Neural progenitor cell (in vitro differentiated cells): ENCODE measurements around the gene ROBO2. TPM values are rescaled to one million over a fixed set of nuclear protein-coding genes. Genes with fewer than 3 reads are reported as not detected.
A peak's percentile ranks its signal among the peaks of the same experiment; 100 is the strongest.

Experiments
- DNase-seq: peaks from one replicate; pipeline ENCODE4 v3.0.0-alpha.2; 2016; ENCODE audit warnings: low spot score
- H2AFZ ChIP-seq: fragments of 200-600 bp; sonication (generic); replicated peaks from 2 replicates; pipeline ENCODE4 v1.6.1; 2016; ENCODE audit warnings: antibody characterized with exemption
- H3F3A ChIP-seq: fragments of 200-600 bp; sonication (generic); 2 replicates; pipeline ENCODE4 v1.6.1; 2016; ENCODE audit warnings: antibody characterized with exemption, low read depth
- H3K27ac ChIP-seq: fragments of 200-600 bp; sonication (generic); 2 replicates; pipeline ENCODE4 v1.5.1; 2016; ENCODE audit warnings: mild to moderate bottlenecking
- H3K27me3 ChIP-seq: fragments of 200-600 bp; sonication (generic); 2 replicates; pipeline ENCODE4 v1.6.1; 2016; ENCODE audit warnings: mild to moderate bottlenecking, moderate library complexity
- H3K36me3 ChIP-seq: fragments of 200-600 bp; sonication (generic); 2 replicates; pipeline ENCODE4 v1.5.1; 2016
- H3K4me1 ChIP-seq: fragments of 200-600 bp; sonication (generic); 2 replicates; pipeline ENCODE4 v1.6.1; 2016; ENCODE audit warnings: mixed run types
- H3K4me2 ChIP-seq: fragments of 200-600 bp; sonication (generic); 2 replicates; pipeline ENCODE4 v1.6.1; 2016
- H3K4me3 ChIP-seq: fragments of 200-600 bp; sonication (generic); 2 replicates; pipeline ENCODE4 v1.5.1; 2016
- H3K79me2 ChIP-seq: fragments of 200-600 bp; sonication (generic); 2 replicates; pipeline ENCODE4 v1.6.1; 2016; ENCODE audit warnings: low read depth
- H3K9ac ChIP-seq: fragments of 200-600 bp; sonication (generic); 2 replicates; pipeline ENCODE4 v1.6.1; 2016
- H3K9me3 ChIP-seq: fragments of 200-600 bp; sonication (generic); 2 replicates; pipeline ENCODE4 v1.5.1; 2016; ENCODE audit warnings: low read depth
- H4K20me1 ChIP-seq: fragments of 200-600 bp; sonication (generic); 2 replicates; pipeline ENCODE4 v1.6.1; 2016; ENCODE audit warnings: low read depth
- H3K27ac Mint-ChIP-seq: 3 replicates; pipeline ENCODE4 v1.8.0; 2021; ENCODE audit warnings: mixed read lengths
- H3K27me3 Mint-ChIP-seq: 2 replicates; pipeline ENCODE4 v1.8.0; 2022; ENCODE audit warnings: low read depth, mild to moderate bottlenecking, inconsistent platforms, moderate library complexity, mixed read lengths; ENCODE audit not compliant: insufficient read depth
- H3K36me3 Mint-ChIP-seq: 3 replicates; pipeline ENCODE4 v1.8.0; 2021; ENCODE audit warnings: mixed read lengths
- H3K4me1 Mint-ChIP-seq: 3 replicates; pipeline ENCODE4 v1.8.0; 2021; ENCODE audit warnings: mixed read lengths
- H3K4me3 Mint-ChIP-seq: 3 replicates; pipeline ENCODE4 v1.8.0; 2021; ENCODE audit warnings: mild to moderate bottlenecking, moderate library complexity, mixed read lengths
- H3K9me3 Mint-ChIP-seq: 3 replicates; pipeline ENCODE4 v1.8.0; 2020; ENCODE audit warnings: mixed read lengths
- CTCF ChIP-seq: fragments of 200-600 bp; sonication (generic); IDR thresholded peaks from 2 replicates; pipeline ENCODE4 v1.5.1; 2017; ENCODE audit warnings: antibody characterized with exemption, mild to moderate bottlenecking
- EZH2 ChIP-seq: fragments of 200-600 bp; sonication (generic); IDR thresholded peaks from 2 replicates; pipeline ENCODE4 v1.6.1; 2017; ENCODE audit warnings: antibody characterized with exemption, mild to moderate bottlenecking, moderate library complexity
- EZH2phosphoT487 ChIP-seq: fragments of 200-600 bp; sonication (generic); IDR thresholded peaks from 2 replicates; pipeline ENCODE4 v1.6.1; 2017; ENCODE audit warnings: antibody characterized with exemption
- total RNA-seq: library from RNA; depleted of rRNA; stranded (reverse); fragments of >200 nt; gene quantifications from 2 replicates; pipeline ENCODE4 v1.2.3, GENCODE V29; 2015; ENCODE audit warnings: low replicate concordance

ROBO2 gene, protein sequence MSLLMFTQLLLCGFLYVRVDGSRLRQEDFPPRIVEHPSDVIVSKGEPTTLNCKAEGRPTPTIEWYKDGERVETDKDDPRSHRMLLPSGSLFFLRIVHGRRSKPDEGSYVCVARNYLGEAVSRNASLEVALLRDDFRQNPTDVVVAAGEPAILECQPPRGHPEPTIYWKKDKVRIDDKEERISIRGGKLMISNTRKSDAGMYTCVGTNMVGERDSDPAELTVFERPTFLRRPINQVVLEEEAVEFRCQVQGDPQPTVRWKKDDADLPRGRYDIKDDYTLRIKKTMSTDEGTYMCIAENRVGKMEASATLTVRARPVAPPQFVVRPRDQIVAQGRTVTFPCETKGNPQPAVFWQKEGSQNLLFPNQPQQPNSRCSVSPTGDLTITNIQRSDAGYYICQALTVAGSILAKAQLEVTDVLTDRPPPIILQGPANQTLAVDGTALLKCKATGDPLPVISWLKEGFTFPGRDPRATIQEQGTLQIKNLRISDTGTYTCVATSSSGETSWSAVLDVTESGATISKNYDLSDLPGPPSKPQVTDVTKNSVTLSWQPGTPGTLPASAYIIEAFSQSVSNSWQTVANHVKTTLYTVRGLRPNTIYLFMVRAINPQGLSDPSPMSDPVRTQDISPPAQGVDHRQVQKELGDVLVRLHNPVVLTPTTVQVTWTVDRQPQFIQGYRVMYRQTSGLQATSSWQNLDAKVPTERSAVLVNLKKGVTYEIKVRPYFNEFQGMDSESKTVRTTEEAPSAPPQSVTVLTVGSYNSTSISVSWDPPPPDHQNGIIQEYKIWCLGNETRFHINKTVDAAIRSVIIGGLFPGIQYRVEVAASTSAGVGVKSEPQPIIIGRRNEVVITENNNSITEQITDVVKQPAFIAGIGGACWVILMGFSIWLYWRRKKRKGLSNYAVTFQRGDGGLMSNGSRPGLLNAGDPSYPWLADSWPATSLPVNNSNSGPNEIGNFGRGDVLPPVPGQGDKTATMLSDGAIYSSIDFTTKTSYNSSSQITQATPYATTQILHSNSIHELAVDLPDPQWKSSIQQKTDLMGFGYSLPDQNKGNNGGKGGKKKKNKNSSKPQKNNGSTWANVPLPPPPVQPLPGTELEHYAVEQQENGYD (N-terminal part only)
- 12.3 and 15.0 TPM in 2 replicates for total RNA-seq

- H3K27ac Mint-ChIP-seq: peak within 1 kb of the TSS; percentile 95
- peak within 1 kb of the TSS; percentile 14 for H3K9ac ChIP-seq
Measured at GRCh38 chr3:77039606-77040171, at the start of gene ROBO2. TSS of gene ROBO2 (plus strand) at chr3:77040099. CDS start at chr3:77040786, 687 bp downstream.

GRCh38 chr3:76990606-76991005 is 49.3 kb upstream of the ROBO2 start:
- Mint-ChIP-seq H3K27me3 (peaks cover 2% of the 10 kb centered on the region), H3K27ac (no peak overlapping the region), H3K9me3 (no peaks in the 10 kb centered on the region), H3K36me3 (no peaks in the 10 kb centered on the region), H3K4me3 (no peak overlapping the region), H3K4me1 (peaks cover 5% of the 10 kb centered on the region)
- no peak overlapping the region for H2AFZ ChIP-seq
- no peaks in the 10 kb centered on the region for H3F3A ChIP-seq
- no peaks in the 10 kb centered on the region for H3K27me3 ChIP-seq
- H3K4me3 ChIP-seq: no peak overlapping the region
- no peak for TF ChIP-seq CTCF
- no peak for TF ChIP-seq EZH2phosphoT487
- TF ChIP-seq EZH2: no peak
- H3K9me3 ChIP-seq: no peaks in the 10 kb centered on the region
- H3K79me2 ChIP-seq: no peaks in the 10 kb centered on the region
- DNase-seq: no peak
- no peaks in the 10 kb centered on the region for H3K4me1 ChIP-seq
- no peak overlapping the region for H3K9ac ChIP-seq
- H3K27ac ChIP-seq: no peak overlapping the region
- H3K36me3 ChIP-seq: no peaks in the 10 kb centered on the region
- H3K4me2 ChIP-seq: no peak overlapping the region
- H4K20me1 ChIP-seq: no peaks in the 10 kb centered on the region

More at GRCh38 chr3:77039606-77040171, at the start of gene ROBO2:
- H3K9me3 Mint-ChIP-seq: no peaks in the 10 kb centered on the region
- Histone ChIP-seq H3K4me3 (peak within 1 kb of the TSS; percentile 76), H3K4me2 (peak within 1 kb of the TSS; percentile 85), H3K27ac (peak within 1 kb of the TSS; percentile 61), H3K79me2 (no peaks in the 10 kb centered on the region), H3K27me3 (peaks cover 16% of the 10 kb centered on the region), H3K36me3 (no peaks in the 10 kb centered on the region), H3K9me3 (no peaks in the 10 kb centered on the region), H3K4me1 (peaks cover 20% of the 10 kb centered on the region), H2AFZ (peak within 1 kb of the TSS; percentile 80), H3F3A (peaks cover 26% of the 10 kb centered on the region), H4K20me1 (no peaks in the 10 kb centered on the region)
- peaks cover 4% of the 10 kb centered on the region for H3K27me3 Mint-ChIP-seq
- H3K4me3 Mint-ChIP-seq: peak within 1 kb of the TSS; percentile 98
- peak; percentile 91 for DNase-seq
- TF ChIP-seq EZH2: peak; percentile 23
- no peak for TF ChIP-seq EZH2phosphoT487
- peaks cover 17% of the 10 kb centered on the region for H3K4me1 Mint-ChIP-seq
- peaks cover 1% of the 10 kb centered on the region for H3K36me3 Mint-ChIP-seq

DNA sequence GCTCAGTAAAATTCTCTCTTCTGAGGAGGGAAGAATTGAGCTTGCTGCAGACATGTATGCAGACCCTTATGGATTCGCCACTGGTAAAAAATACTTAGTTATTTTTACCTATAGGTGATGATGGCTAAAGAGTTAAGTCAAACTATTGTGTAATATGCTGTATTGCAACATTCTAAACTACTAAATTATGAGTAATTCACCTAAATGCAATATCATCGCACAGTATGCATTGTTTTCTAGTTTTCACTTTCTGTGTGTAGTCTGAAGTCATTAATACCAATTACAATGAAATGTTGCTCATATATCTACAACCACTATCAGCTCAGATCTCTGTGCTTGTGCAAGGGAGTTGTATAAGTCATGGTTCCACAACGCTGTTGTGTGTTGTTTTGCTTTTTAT is 48.7 kb upstream of the ROBO2 start:
- Histone ChIP-seq H3K9me3 (no peaks in the 10 kb centered on the region), H3K9ac (no peak overlapping the region), H4K20me1 (no peaks in the 10 kb centered on the region), H3F3A (no peaks in the 10 kb centered on the region), H3K79me2 (no peaks in the 10 kb centered on the region), H3K4me3 (no peak overlapping the region), H2AFZ (no peak overlapping the region), H3K4me1 (no peaks in the 10 kb centered on the region), H3K36me3 (no peaks in the 10 kb centered on the region), H3K27ac (no peak overlapping the region), H3K27me3 (no peaks in the 10 kb centered on the region), H3K4me2 (no peak overlapping the region)
- Mint-ChIP-seq H3K27me3 (peaks cover 2% of the 10 kb centered on the region), H3K27ac (no peak overlapping the region), H3K4me3 (no peak overlapping the region), H3K4me1 (peaks cover 5% of the 10 kb centered on the region), H3K9me3 (no peaks in the 10 kb centered on the region), H3K36me3 (no peaks in the 10 kb centered on the region)
- TF ChIP-seq EZH2: no peak
- no peak for TF ChIP-seq CTCF
- no peak for TF ChIP-seq EZH2phosphoT487
- no peak for DNase-seq
